Stimulated activated CD4-positive, alpha-beta T cell treated with anti-CD3 and anti-CD28 coated beads, Interleukin-15, amount 100 ng/mL, for 48 hours (primary cell): ENCODE data around the gene ARID1B.
"Not testable (repeated sequence)": the region's sequence is repeated elsewhere in the genome, so short reads cannot be mapped to it uniquely, and the experiment has no call there.

ENCODE experiments used
- DNase-seq, 2 donors: peaks; one replicate each; pipeline ENCODE4 v3.0.0-alpha.2; 2020; ENCODE audit warnings: low read depth in 2 of 2

The ARID1B gene

GRCh38 chr6:157133856-157134255 is 356.7 kb downstream of the ARID1B start:
- no peak for DNase-seq

GRCh38 chr6:157134402-157135047 is 357.3 kb downstream of the ARID1B start:
- DNase-seq, result no peak

GRCh38 chr6:157135691-157136090 is 358.5 kb downstream of the ARID1B start:
- DNase-seq, result no peak

GRCh38 chr6:157137501-157137900 is 360.3 kb downstream of the ARID1B start:
- no peak for DNase-seq

- no peak for DNase-seq
Measured at GRCh38 chr6:157139054-157139708, 362.0 kb downstream of the ARID1B start.

- DNase-seq, result peak; percentile 10 to 19
Measured at GRCh38 chr6:157143171-157143889, 366.2 kb downstream of the ARID1B start.

GRCh38 chr6:157143890-157144798 is 367.0 kb downstream of the ARID1B start:
- DNase-seq, result no peak

GRCh38 chr6:157144859-157145568 is 367.8 kb downstream of the ARID1B start:
- no peak for DNase-seq

- no peak for DNase-seq
Measured at GRCh38 chr6:157145656-157146285, 368.6 kb downstream of the ARID1B start.

- DNase-seq, result not testable (repeated sequence)
Measured at GRCh38 chr6:157147054-157148026, 370.2 kb downstream of the ARID1B start.

GRCh38 chr6:157148391-157149323 is 371.5 kb downstream of the ARID1B start:
- DNase-seq, result no peak

GRCh38 chr6:157150076-157150475 is 372.9 kb downstream of the ARID1B start:
- no peak for DNase-seq

- no peak for DNase-seq
Measured at GRCh38 chr6:157151029-157151428, 373.9 kb downstream of the ARID1B start.

GRCh38 chr6:157151989-157152388 is 374.8 kb downstream of the ARID1B start:
- no peak for DNase-seq

GRCh38 chr6:157152556-157152955 is 375.4 kb downstream of the ARID1B start:
- no peak for DNase-seq

GRCh38 chr6:157155804-157156203 is 378.6 kb downstream of the ARID1B start:
- no peak for DNase-seq

GRCh38 chr6:157157258-157157657 is 380.1 kb downstream of the ARID1B start:
- no peak for DNase-seq

- no peak for DNase-seq
Measured at GRCh38 chr6:157158456-157158855, 381.3 kb downstream of the ARID1B start.
